HG02840 (cell line): ENCODE measurements around the gene FASTKD3.

Experiments used
- ATAC-seq: cut with Tn5 transposase; IDR thresholded peaks from one replicate; pipeline ENCODE4 v1.9.1; 2021; ENCODE audit warnings: mild to moderate bottlenecking, moderate library complexity, moderate number of reproducible peaks; ENCODE audit not compliant: unreplicated experiment, low FRiP score

FASTKD3 gene

DNA sequence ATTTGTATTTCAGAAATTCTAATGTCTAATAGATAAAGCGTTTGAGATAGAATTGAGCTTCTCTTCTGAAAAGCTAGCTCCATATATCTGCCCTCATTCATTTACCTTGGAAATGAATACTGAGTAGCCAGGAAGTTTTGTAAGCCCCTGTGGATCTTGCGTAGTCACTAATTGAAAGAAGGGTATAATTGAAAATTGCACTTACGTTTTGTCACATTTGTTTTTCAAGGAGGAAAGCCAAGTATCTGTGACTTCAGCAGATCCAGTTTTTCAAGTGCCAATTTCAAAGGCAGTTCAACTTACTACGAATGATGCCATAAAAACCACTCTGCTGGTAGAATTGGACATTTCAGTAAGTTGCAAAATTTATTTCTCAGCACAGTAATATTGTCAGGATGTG, 14.1 kb upstream of the FASTKD3 start:
- no peak for ATAC-seq

- ATAC-seq: no peak
Observed at GRCh38 chr5:7881816-7882215, 13.0 kb upstream of the FASTKD3 start.

- ATAC-seq: no peak
Observed at GRCh38 chr5:7881091-7881490, 12.3 kb upstream of the FASTKD3 start.

- peak; percentile 97 for ATAC-seq
Observed at GRCh38 chr5:7878381-7878873, 9.6 kb upstream of the FASTKD3 start.

- no peak for ATAC-seq
Observed at GRCh38 chr5:7877851-7878250, 9.0 kb upstream of the FASTKD3 start.

GRCh38 chr5:7876867-7877266, 8.0 kb upstream of the FASTKD3 start:
- ATAC-seq: no peak

- no peak for ATAC-seq
Observed at GRCh38 chr5:7875151-7875550, 6.3 kb upstream of the FASTKD3 start.

GRCh38 chr5:7874639-7875038, 5.8 kb upstream of the FASTKD3 start:
- ATAC-seq: no peak

- no peak for ATAC-seq
Observed at GRCh38 chr5:7873216-7873615, 4.4 kb upstream of the FASTKD3 start.

- no peak for ATAC-seq
Observed at GRCh38 chr5:7872517-7873130, 3.8 kb upstream of the FASTKD3 start.

- ATAC-seq: peak; percentile 25
Observed at GRCh38 chr5:7871653-7872052, 2.8 kb upstream of the FASTKD3 start.

GRCh38 chr5:7869474-7870136, 774 bp upstream of the FASTKD3 start:
- peak; percentile 29 for ATAC-seq

DNA sequence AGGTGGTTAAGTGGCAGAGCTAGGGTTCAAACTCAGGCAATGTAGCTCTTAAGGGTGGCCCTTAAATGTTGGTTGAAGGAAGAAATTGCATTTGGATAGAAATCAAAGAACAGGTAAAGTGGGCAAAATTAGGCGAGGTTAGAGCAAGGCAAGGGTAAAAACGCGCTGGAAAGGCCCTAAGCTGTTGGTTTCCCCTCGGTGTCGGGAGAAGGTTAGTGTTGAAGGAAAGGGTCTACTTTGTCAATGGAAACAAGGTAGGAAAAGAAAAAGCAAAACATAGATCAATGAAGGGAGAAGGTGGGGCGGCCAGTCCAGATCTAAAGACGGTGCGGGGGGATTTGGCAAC, 431 bp downstream of the FASTKD3 start:
- ATAC-seq: no peak

- no peak for ATAC-seq
Observed at GRCh38 chr5:7867260-7867659, 1.6 kb downstream of the FASTKD3 start.

DNA sequence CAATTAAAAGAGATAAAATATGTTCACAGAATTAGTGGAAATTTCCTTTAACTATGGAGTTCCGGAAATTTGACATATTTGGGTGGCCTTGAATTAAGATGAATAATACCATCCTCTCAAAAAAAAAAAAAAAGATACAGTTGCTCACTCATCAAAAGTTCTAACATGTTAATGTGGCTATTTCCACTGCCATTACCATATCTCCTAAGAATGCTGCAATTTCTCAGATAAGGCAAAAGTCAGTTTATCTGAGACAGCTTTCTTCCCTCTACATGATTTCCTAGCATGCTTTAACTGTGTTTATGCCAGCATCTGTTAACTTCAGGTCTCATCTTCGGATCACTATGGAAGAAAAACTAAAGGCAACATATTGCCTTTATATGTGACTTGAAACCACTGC, 2.6 kb downstream of the FASTKD3 start:
- no peak for ATAC-seq

GRCh38 chr5:7857926-7858632, 10.8 kb downstream of the FASTKD3 start:
- no peak for ATAC-seq

DNA sequence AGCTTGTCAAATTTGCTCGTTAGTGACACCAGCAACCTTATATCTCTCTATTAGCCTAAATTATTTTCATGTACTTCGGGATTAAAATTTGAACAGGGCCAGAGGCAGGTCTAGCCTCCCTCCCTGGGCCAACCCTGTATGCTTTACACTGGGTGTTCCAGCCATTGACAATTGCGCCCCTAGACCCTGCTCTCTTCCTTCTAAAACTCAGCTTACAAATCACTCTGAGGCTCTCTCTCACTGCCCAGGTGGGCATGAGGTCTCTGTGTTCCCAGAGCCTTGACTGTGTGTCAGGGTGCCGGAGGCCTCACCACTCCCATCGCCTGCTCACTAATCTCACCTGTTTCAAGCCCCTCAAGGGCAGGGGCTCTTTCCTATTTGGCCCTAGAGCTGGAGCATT, 11.5 kb downstream of the FASTKD3 start:
- ATAC-seq: no peak

DNA sequence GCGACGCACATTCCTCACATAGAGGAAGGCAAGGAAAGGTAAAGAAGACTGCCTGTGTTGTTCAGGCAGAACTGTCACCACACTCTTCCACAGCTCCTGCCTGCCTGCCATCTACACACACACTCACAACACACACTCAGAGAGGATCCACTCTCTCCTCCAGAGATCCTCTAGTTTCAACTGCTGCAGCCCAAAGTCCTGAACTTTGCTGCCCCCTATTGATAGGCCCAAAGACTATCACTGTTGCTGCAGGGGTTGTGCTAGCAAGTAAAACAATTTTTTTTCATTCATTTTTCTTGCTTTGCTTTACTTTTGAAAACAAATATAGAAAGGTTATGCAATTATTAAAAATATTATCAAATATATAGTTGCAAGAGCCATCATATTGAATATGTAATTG, 12.0 kb downstream of the FASTKD3 start:
- ATAC-seq: no peak

DNA sequence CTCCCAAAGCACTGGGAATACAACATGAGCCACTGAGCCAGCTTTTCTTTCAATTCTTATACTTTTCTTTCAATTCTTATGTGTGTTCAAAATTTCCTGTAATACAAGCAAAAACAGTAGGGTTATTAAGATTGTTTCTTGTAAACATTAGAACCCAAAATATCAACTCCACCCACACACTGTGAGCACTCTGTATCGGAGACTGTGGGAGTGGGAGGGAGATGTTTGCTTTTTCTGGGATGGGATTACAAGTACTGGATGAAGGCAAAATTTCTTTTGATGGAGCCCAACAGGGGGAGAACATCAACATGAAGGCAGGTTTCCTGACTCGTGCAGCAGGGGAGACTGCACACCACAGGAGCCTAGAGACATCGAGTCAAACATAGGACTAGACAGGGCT, 13.2 kb downstream of the FASTKD3 start:
- no peak for ATAC-seq

- ATAC-seq: no peak
Observed at GRCh38 chr5:7852988-7853387, 15.8 kb downstream of the FASTKD3 start.

- ATAC-seq: no peak
Observed at GRCh38 chr5:7852542-7852941, 16.3 kb downstream of the FASTKD3 start.
